DND-41 (cell line): ENCODE results near the gene C4BPB.

Experiments
- ATAC-seq: fragments of 200-7000 bp; cut with Tn5 transposase; 3 replicates; pipeline ENCODE4 v1.9.1; 2021; ENCODE audit warnings: low read depth; ENCODE audit not compliant: insufficient read depth
- DNase-seq: peaks from one replicate; pipeline ENCODE4 v3.0.0-alpha.2; 2020
- H2AFZ ChIP-seq: 2 replicates; pipeline ENCODE4 v1.6.0; 2012; ENCODE audit warnings: low read depth, low read length
- H3K27ac ChIP-seq: 2 replicates; pipeline ENCODE4 v1.5.1; 2012; ENCODE audit warnings: low read length, inconsistent platforms
- H3K27me3 ChIP-seq: fragments of 200-600 bp; sonication (generic); 2 replicates; pipeline ENCODE4 v1.6.0; 2012; ENCODE audit warnings: low read length, mild to moderate bottlenecking, inconsistent platforms; ENCODE audit not compliant: insufficient read depth, poor library complexity
- H3K36me3 ChIP-seq: 2 replicates; pipeline ENCODE4 v1.5.1; 2012; ENCODE audit warnings: low read length, inconsistent platforms; ENCODE audit not compliant: insufficient read depth
- H3K4me1 ChIP-seq: 2 replicates; pipeline ENCODE4 v1.5.1; 2012; ENCODE audit warnings: mild to moderate bottlenecking, low read length; ENCODE audit not compliant: insufficient read depth
- H3K4me2 ChIP-seq: 2 replicates; pipeline ENCODE4 v1.6.0; 2012; ENCODE audit warnings: mild to moderate bottlenecking, moderate library complexity, low read length, inconsistent platforms; ENCODE audit not compliant: insufficient read depth
- H3K4me3 ChIP-seq, 2 experiments: fragments of 200-600 bp in 1 of 2; shearing (Covaris generic) in 1 of 2; 2 replicates each; pipeline ENCODE4 v1.5.1; 2012 to 2016; ENCODE audit warnings: inconsistent platforms in 2 of 2, low read length in 2 of 2, mild to moderate bottlenecking in 2 of 2, low read depth in 1 of 2, moderate library complexity in 1 of 2
- H3K79me2 ChIP-seq: 2 replicates; pipeline ENCODE4 v1.6.0; 2012; ENCODE audit warnings: low read length, inconsistent platforms; ENCODE audit not compliant: insufficient read depth
- H3K9ac ChIP-seq: 2 replicates; pipeline ENCODE4 v1.6.0; 2012; ENCODE audit warnings: low read depth, mild to moderate bottlenecking, inconsistent platforms, low read length, moderate library complexity
- H3K9me3 ChIP-seq: 2 replicates; pipeline ENCODE4 v1.5.1; 2012; ENCODE audit warnings: low read length, moderate library complexity, mild to moderate bottlenecking, inconsistent platforms; ENCODE audit not compliant: insufficient read depth, severe bottlenecking
- H4K20me1 ChIP-seq: 2 replicates; pipeline ENCODE4 v1.6.0; 2012; ENCODE audit warnings: low read length; ENCODE audit not compliant: insufficient read depth
- CTCF ChIP-seq: IDR thresholded peaks from 2 replicates; pipeline ENCODE4 v1.5.1; 2012; ENCODE audit warnings: borderline replicate concordance, low read length, moderate library complexity, mild to moderate bottlenecking; ENCODE audit not compliant: poor library complexity, severe bottlenecking; ENCODE audit errors: extremely low read depth
- EZH2 ChIP-seq: IDR thresholded peaks from 3 replicates; pipeline ENCODE4 v1.6.1; 2012; ENCODE audit warnings: borderline replicate concordance, low read depth, mild to moderate bottlenecking, moderate library complexity, low read length, inconsistent platforms; ENCODE audit not compliant: severe bottlenecking

C4BPB gene

GRCh38 chr1:207131163-207131562 is 42.5 kb downstream of the C4BPB start:
- H3K79me2 ChIP-seq, result no peaks in the 10 kb centered on the region
- ATAC-seq, result no peak
- H3K9ac ChIP-seq, result no peak overlapping the region
- TF ChIP-seq CTCF (no peak), EZH2 (no peak)
- no peaks in the 10 kb centered on the region for H4K20me1 ChIP-seq
- H3K4me2 ChIP-seq, result no peak overlapping the region
- H3K9me3 ChIP-seq, result peaks cover 12% of the 10 kb centered on the region
- H3K4me1 ChIP-seq, result peaks cover 7% of the 10 kb centered on the region; the same call in 1 of the 2 replicates
- no peaks in the 10 kb centered on the region for H3K27me3 ChIP-seq
- no peak for DNase-seq
- no peak overlapping the region for H3K4me3 ChIP-seq
- no peak overlapping the region for H3K27ac ChIP-seq
- no peak overlapping the region for H2AFZ ChIP-seq
- H3K36me3 ChIP-seq, result no peaks in the 10 kb centered on the region

DNA sequence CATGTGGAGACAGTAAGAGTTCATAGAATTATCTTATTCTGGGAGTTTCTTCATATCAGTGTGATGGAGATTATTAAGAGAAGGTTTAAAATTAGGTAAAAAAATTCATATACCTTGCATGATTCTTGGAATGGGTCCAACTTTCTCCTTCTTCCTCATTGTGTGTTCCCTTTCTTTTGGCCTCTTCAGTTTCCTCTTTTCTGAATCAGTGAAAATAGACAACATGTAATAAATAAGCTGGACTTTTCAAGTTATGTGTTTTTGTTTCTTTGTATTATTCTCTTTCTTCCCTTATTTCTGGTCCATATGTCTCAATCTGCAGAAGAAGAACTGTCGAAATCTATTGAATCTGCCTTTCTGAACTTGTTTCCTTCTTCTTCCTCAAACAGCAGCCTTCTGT is 45.9 kb downstream of the C4BPB start:
- no peaks in the 10 kb centered on the region for H3K36me3 ChIP-seq
- TF ChIP-seq CTCF (no peak), EZH2 (no peak)
- DNase-seq (no peak), ATAC-seq (no peak)
- no peak overlapping the region for H3K27ac ChIP-seq
- H3K4me1 ChIP-seq, result no peaks in the 10 kb centered on the region
- H3K9ac ChIP-seq, result no peak overlapping the region
- no peak overlapping the region for H3K4me2 ChIP-seq
- peaks cover 2% of the 10 kb centered on the region for H3K9me3 ChIP-seq
- no peak overlapping the region for H3K4me3 ChIP-seq
- no peaks in the 10 kb centered on the region for H4K20me1 ChIP-seq
- no peaks in the 10 kb centered on the region for H3K79me2 ChIP-seq
- no peak overlapping the region for H2AFZ ChIP-seq
- no peaks in the 10 kb centered on the region for H3K27me3 ChIP-seq

DNA sequence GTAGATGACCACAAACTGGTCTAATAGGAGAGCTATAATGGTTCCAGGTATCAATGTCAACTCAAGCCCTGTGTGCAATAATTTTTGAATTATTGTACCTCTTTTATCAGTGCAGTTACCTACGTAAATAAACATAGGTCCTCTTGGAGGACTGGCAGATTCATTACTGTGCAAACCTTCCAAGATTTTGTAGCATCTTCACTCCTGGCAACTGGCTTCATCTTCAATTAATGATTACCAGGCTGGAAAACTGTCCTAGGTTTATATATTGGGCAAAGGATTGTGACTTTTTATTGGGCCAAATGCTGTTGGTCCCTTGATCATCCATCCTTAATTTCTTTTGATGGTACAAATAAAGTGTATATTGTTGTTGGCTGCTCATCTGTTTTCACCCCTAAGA is 51.0 kb downstream of the C4BPB start:
- ATAC-seq (no peak), DNase-seq (no peak)
- Histone ChIP-seq H3K27ac (no peak overlapping the region), H3K9ac (no peak overlapping the region), H3K36me3 (no peaks in the 10 kb centered on the region), H3K79me2 (no peaks in the 10 kb centered on the region), H3K4me2 (no peak overlapping the region), H3K27me3 (no peaks in the 10 kb centered on the region), H3K4me1 (no peaks in the 10 kb centered on the region), H2AFZ (no peak overlapping the region), H3K9me3 (no peaks in the 10 kb centered on the region), H4K20me1 (no peaks in the 10 kb centered on the region), H3K4me3 (no peak overlapping the region)
- TF ChIP-seq CTCF, result no peak
- no peak for TF ChIP-seq EZH2

DNA sequence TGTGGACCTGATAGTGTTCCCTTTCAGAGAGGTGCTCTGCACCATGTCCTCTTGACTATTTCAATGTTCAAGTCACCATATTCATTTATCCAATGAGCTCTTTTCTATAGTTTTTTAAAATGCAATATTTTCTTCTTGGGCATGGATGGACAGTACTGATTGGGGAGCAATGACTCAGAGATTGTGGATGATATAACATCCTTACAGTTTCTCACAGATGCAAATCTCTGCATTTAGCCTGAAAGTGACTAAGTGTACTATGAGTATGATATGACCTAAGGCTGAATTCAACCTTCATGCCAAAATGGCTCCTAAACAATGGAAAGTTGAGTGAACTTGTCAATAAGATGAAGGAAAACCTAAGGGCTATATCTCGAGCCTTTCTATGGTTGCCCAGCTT is 51.9 kb downstream of the C4BPB start:
- DNase-seq, result no peak
- no peaks in the 10 kb centered on the region for H3K4me1 ChIP-seq
- no peak overlapping the region for H3K4me2 ChIP-seq
- H3K9ac ChIP-seq, result no peak overlapping the region
- no peaks in the 10 kb centered on the region for H3K36me3 ChIP-seq
- no peak overlapping the region for H3K27ac ChIP-seq
- H4K20me1 ChIP-seq, result no peaks in the 10 kb centered on the region
- no peaks in the 10 kb centered on the region for H3K9me3 ChIP-seq
- H3K79me2 ChIP-seq, result no peaks in the 10 kb centered on the region
- no peak for ATAC-seq
- TF ChIP-seq EZH2, result no peak
- TF ChIP-seq CTCF, result no peak
- no peak overlapping the region for H3K4me3 ChIP-seq
- no peaks in the 10 kb centered on the region for H3K27me3 ChIP-seq
- H2AFZ ChIP-seq, result no peak overlapping the region
